Activated T-cell treated with anti-CD3 and anti-CD28 coated beads, Interleukin-2, amount 50 U/mL, for 1 hour (primary cell): ENCODE results near the gene P2RY2.
"Not testable (repeated sequence)": the region's sequence is repeated elsewhere in the genome, so short reads cannot be mapped to it uniquely, and the experiment has no call there.

Experiments
- DNase-seq: peaks from one replicate; pipeline ENCODE4 v3.0.0-alpha.2; 2020

The P2RY2 gene

DNA sequence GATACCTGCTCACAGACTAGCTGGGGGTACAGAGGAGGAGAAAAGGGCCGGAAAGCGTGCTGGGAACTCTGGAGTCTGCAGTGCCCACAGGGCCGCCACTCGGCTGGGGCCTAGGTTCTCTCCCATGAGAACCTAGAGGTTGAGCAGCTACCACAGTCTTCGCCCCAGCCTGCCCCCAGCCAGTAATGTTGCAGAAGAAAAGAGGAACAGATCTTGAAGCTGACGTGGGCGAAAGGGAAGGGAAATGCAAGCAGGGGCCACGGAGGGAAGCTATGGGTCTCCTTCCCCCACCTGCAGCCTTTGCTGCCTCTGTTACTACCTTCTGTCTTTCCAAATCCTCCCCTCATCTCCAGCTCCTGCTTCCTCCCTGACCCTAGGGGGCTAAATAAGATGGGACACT is 28.8 kb upstream of the P2RY2 start:
- DNase-seq: no peak

DNA sequence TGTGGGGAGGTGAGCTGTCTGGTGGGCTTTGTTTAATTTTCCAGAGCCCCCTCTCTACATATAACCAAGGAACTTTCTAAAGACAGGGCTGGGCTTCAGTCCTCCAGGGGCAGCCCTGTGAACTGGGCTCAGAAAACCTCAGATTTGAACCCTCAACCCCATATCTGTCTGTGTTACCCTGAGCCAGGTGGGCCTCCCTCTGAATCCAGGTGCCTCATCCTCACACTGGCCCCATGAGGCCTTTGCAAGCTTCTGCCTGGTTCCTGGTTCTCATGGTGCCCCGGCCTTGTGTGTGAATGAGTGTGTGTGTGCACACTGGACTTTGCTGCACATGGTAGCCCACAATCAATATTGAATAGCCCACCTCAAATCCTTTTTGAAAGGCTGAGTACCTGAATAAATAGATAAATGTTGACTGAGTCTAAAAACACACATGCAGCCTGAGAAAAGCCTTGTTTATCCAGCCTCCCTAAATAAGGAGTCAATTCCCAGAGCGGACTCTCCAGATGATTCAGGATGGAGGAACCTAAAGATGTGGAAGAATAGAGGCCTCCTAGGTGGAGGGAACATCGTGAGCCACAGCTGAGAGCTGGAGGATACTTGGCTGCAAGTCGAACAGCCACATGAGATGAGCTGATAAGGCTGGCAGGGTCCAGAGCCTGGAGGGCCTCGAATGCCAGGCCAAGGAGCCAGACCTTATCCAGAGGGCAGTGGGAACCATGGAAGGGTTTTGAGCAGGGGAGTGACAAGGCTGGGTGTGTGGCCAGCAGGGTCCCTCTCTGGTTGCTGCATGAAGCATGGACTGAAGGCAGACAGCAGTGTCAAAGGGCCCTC is 28.1 kb upstream of the P2RY2 start:
- no peak for DNase-seq

DNA sequence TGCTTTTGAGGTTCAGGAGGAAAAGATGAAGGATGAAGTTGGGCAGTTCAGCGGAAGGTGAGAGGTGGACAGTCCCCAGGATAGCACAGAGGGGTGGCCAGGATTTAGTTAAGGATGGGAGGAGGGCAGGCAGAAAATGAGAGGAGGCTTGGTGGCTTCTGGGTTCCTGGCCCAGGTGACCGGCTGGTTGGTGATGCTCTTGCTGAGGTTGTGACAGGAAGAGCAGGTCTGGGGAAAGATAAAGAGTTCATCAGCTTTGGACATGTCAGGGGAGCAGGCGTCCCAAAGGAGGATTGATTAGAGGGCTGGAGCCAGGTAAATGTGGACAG is 27.6 kb upstream of the P2RY2 start:
- DNase-seq: no peak

DNA sequence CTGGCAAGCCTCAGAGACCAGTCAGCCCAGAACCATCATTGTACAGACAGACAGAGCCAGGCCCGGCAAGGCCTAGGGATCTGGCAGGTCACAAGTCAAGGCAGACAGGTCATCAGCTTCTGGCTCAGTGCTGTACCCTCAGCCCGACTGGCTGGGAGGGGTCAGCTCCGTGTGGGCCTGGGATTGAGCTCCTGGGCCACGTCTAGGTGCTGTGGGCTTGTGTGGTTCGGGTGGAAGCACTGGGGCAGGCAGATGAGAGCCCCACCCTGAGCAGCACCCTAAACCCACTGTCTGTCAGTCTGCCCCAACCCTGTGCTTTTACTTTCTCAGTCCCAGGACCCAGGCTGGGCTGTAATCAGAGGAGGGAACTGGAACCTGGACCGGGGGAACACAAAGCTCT is 26.9 kb upstream of the P2RY2 start:
- no peak for DNase-seq

DNA sequence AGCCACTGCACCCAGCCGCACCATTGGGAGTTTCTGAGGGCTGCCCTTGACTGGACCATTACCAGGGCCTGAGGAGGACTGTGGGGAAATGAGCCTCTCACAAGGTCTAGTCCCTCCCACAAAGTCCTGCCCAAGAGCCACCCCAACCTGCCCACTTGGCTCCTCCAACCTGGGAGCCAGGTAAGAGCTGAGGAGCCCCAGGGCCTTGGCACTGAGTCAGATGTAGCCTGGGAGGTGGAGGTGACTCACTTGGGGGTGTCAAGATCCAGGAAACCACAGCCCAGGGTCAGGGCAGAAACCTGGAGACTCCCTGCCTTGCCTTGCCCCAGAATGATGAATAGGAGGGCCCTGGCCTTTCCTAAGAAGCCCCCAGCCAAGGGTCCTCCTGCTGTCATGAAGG is 25.8 kb upstream of the P2RY2 start:
- no peak for DNase-seq

DNA sequence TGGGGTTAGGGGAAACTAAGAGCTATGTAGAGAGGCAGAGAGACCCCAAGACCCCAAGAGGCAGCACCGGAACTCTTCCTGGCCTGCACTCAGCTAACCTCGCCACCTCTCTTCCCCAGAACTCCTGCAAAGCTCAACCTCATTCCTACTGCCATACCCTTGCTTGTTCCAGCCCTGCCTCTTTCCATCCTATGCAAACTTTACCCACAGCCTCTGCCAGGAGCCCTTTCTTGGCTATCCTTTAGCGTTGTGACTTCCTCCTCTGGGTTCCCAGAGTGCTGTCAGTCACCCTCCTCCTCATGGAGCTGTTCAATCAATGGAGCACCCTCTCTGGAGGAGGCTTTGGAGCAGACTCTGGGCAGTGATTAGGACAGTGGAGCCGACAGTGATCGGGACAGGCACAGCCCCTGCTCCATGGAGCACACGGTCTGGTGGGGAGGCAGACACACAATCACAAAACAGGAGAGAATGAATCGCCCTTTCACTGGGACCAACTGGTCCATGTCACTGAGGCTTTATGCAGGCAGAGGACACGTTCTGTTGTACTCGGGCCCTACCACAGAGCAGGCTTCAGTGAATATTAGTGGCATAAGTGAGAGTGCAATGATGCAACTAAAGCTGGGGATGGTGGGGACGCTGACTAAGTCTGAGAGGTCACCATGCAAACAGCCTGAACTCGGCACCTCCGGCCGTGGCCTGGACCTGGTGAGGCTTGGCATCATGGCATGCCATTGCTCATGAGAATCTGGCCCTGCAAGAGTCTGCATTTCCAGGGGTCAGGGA is 24.6 kb upstream of the P2RY2 start:
- no peak for DNase-seq

DNA sequence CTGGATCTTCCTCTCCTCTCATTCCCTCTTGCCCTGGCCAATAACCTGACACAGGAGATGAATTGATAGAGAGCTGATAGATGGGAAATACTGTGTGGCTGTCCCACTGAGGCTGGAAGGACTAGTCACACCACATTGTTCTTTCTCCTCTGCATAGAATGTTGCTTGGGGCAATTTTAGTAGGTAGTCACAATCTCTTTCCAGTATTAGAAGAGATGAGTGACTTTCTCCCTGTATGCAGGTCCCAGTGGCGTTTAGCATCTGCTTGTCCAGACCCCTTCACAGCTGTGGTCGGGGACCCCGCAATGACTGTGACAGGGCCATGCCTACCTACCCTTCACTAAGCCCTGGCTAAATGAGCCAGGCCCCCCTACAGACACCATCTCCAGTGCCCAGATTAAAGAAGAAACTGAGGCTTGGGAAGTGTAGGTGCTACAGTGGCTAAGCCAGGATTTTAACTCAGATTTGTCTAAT is 24.0 kb upstream of the P2RY2 start:
- DNase-seq: no peak

DNA sequence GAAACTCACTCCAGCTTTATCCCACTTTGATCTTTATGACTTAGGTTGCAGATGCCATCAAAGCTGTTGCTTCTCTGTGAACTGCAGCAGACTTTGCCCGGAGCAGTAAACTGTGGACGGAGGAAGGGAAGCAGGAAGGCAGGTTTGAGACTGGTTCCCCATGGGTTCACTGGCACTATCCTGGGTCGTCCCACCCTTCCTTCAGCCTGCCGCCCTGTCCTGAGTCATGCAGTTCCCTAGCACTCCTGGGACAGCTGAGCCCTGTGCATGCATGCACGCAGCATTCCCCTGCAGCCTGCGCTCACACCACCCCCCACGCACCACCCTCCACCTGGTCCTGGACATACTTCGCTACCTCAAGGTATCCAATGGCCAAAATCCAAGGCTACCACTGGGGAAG is 23.5 kb upstream of the P2RY2 start:
- DNase-seq: no peak

DNA sequence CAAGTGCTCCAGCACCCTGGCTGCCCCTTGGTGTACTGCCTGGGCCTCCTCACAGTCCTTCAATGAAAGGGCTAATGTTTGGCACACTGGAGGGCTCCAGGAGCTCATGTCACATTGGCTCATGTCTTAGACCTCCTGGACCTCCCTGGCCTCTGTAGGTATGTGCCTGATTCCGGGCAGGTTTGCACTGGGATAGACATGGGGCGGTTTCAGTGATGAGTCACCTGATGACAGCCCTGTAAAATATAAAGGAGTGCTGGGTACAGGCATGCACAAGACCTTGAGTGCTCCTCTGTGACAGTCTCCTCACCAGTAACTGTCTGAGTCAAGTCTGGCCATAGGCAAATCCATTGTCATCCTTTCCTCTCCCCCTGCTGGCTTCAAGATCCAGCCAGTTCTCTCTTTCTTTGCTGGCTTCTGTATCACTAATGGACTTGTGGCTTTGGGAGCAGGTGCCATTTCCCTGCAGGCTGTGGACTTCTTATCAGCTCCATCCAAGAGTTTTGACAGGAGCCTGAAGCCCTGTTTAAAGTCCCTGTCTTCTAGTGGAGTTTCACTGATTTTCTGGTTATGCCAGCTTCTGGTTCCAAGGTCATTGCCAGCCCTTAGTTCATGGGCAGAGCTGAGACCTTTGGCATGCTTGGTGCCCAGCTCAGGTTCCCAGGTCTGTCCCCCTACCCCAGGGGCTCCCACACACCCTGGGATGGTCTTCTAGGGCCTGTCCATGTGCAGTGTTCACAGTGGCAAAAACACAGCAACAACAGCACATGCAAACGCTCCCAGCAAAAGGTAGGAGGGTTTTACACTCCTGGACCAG is 22.7 kb upstream of the P2RY2 start:
- DNase-seq: no peak

DNA sequence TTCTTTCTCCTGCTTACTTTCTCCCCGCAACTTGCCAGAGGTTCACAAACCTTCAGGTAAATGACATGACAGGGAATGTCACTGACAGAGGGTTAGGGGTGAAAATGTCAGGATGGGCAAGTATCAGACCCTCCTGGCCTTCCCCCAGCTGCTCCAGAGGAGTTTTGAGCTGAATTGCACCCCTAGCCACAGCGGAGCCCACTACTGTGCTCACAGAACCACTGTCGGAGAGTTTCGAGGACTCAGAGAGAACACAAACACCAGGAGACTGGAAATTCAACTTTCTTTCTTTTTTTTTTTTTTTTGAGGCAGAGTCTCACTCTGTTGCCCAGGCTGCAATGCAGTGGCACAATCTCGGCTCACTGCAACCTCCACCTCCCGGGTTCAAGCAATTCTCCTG is 21.5 kb upstream of the P2RY2 start:
- no peak for DNase-seq

DNA sequence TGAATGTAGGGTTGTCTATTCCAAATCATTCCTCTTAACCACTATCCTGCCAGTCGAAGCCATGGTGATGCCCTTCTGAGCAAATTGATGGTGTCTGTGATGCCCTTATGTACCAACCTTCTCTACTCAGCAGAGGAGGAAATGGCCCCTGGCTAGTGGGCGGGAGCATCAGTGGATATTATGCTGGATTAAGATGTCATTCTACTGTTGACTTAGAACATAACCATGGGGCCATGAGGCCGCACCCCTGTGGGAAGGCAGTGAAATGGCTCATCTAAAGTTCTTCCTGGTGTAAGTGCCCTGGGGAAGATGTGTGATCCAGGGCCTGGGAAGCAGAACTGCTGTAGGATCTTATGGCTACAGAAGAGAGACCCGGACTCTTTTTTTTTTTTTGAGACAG is 20.7 kb upstream of the P2RY2 start:
- DNase-seq: peak; percentile 4

DNA sequence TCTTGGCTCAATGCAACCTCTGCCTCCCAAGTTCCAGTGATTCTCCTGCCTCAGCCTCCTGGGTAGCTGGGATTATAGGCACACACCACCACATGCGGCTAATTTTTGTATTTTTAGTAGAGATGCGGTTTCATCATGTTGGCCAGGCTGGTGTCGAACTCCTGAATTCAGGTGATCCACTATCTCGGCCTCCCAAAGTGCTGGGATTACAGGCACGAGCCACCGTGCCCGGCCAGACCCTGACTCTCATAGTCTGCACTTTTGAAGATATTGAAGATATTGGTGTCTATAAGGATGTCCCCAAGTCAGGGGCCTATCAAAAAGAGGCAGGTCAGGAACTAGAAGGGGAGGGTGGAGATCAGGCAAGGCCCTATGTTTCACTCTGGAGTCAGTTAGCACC is 20.3 kb upstream of the P2RY2 start:
- DNase-seq: not testable (repeated sequence)

DNA sequence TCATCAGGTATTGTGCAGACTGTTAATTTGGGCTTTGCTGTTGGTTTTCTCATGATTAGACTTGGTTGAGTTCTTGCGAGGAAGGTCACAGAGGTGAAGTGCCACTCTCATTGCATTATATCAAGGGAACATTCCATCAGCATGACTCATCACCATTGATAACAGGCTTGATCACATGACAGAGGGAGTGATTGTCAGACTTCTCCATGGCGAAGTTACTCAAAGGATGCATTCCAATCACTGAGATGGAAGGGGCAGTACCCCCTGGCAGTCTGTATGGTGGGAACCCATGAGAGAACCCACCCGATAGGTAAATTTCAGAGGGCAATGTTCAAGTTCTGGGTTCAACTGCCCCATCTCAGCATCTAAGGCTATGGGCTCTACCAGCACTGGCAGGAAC is 19.4 kb upstream of the P2RY2 start:
- DNase-seq: no peak

DNA sequence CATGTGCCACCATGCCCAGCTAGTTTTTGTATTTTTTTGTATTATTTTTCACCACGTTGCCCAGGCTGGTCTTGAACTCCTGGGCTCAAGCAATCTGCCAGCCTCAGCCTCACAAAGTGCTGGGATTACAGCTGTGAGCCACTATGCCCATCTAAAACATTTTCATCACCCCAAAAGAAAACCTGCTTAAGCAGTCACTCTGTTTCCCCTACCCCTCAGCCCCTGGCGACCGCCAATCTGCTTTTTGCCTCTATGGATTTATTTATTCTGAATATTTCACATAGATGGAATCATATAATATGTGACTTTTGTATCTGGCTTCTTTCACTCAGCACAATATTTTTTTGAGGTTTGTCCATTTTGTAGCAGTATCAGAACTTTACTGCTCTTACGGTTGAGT is 18.6 kb upstream of the P2RY2 start:
- no peak for DNase-seq

DNA sequence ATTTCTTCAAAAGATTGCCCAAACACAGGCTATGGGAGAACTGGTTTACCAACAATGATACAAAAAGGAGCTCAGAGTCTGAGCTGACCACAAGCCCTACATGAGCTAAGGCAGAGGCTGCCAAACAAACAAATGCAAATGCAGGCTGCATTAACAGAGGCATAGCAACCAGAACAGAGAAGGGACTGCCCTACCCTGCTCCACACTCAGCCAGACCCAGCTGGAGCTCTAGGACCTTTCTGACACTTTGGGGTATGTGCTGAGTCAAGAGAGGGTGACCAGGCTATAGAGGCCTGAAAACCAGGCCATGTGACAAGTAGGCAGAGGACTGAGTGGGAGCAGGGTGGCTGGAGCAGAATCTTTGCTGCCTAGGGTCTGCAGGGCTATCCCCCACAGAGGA is 17.8 kb upstream of the P2RY2 start:
- no peak for DNase-seq

DNA sequence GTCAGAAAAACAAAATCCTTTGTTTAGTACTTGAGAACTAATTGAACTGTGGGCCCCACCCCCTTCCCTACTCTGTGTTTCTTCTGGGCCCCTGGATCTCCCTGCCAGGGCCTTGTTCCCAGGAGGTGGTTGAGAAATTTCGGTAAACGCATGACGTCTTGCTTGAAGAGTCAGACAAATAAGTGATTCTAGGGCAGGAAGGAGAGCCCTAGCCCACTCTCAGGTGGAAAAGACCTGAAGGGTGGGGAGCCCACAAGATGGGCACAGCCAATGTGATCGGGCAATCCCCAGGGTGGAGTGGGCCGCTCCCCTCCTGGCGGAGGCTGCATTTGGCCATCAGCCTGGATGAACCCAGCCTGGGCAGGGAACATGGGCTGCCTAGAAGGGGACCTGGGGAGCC is 16.8 kb upstream of the P2RY2 start:
- peak; percentile 2 for DNase-seq

DNA sequence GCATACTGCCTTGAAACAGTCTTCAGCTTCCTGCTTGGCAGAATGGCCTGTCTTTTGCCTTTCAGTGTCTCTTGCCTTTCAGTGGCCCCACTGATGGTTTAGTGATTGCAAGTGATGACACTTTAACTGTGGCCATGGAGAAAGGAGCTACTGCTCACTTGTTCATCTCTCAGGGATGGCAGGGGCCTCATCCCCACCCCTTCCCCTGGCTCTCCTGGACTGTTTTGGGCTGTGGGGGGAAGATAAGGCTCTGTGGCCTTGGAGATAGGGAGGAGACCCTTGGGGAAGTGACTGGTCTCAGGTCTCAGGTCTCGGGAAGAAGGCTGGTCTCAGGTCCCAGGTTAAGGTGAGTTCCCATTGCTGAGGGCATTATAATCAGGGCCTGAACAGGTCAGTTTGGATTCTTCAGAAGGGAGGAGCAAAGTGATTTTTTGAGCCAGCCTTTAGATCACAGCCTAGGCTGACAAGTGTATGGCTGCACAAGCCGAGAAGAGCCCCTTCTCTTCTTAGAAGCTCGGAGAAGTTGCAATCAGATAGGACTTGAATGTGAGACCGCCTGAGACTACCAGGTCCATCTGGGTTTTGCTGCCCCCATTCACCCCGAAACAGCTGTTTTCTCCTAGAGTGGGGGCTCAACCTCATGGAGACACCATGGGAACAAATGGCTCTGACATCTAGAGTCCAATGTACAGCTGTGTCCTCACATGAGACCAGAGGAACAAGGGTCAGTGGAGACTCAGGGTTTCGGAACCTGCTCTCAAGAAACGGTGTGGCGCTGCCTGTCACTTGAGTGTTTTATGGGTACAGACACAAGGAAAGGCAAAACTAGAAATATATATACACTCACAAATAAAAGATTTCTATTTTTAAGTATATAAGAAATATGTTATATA is 15.9 kb upstream of the P2RY2 start:
- DNase-seq: no peak

DNA sequence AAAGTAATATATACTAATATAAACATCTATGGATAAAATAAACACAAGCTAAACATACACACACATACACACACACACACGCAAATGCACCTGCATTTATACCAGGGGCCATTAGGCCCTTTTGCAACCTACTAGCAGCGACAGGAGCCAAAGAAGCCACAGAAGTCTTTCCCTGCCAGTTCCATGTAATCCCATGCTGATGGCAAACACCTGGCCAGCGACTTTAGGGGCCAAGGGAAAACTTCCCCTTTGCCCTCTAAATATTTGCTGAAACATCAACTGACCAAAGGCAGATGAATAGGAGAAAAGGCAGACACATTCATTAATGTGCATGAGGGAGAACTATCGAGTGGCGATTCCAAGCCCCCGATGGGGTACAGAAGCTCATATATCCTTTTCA is 14.8 kb upstream of the P2RY2 start:
- no peak for DNase-seq

DNA sequence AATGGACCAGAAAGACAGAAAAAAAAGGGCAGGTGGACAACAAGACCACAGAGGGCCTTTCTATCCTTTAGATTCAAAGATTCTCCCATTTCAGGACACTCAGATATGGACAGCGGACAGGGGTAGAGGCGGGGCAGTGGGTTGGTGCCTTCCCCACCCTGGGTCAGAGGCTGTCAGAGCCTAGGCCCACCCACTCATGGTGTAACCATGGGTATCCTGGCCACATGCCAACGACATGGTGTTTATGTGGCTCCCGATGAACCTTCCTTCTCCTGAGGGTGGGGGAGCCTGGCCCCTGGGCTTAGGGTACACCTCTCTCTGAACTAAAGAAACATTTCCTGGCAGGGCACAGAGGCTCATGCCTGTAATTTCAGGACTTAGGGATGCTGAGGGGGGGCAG is 14.3 kb upstream of the P2RY2 start:
- no peak for DNase-seq

DNA sequence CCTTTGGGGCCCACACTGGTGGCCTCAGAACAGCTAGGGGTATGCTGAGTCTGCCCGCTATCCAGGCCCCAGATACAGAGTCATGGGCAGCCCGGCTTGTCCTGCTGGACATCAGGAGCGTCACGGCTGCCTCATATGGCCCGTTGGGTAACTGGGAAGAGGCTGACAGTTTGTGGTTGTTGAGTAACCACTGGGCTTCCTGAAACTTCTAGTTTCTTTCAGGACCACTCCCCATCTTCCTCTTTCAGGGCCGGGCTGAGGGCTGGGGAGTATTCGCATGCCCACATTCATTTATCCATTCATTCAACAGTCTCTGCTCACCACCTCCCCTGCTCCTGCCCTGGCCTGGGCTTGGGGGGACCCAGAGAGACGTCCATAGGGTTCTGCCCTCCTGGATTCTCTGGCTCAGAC is 13.4 kb upstream of the P2RY2 start:
- DNase-seq: no peak

DNA sequence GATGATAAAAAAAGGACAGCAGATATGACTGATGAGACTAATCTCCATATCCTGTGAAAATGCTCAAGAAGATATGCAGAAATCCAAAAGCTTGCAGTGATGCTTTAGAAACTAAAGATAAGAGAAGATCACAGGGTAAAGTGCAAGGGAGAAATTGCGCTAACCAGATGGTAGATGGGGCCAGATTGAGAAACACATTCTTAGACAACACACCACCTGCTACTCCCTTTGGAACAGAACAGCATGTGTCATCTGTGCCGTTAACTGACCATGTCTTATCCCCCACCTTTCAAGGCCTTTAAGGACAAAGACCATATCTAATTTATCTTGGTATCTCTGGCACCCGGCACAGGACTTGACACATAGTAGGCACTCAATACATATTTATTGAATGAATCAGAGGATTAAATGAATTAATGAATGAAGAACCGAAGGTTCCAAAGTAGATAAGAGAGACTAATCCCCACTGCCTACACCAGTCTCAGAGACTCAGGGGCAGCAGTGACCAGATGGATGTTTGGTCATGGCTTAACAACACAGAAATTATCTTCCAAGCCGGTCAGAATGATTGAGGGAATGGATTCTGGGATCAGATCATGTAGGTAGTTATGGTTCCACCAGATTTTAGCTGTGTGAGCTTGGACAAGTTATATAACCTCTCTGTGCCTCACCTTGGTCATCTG is 12.3 kb upstream of the P2RY2 start:
- DNase-seq: no peak

DNA sequence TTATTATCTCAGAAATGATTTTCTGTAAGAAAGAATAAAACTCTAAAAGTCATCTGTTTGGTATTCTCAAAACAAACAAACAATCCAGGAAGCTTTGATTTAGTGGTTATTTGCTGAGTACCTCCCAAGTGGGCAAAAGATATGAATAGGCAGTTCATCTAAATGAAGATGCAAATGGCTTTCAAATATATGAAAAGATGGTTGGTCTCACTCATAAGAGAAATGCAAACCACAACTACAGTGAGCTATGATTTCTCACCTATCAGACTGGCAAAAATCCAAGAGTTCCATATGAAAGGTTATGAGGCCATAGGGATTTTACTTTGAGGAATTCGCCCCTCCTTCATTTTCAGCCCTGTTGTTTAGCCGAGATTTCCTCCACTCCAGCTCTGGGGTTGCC is 11.3 kb upstream of the P2RY2 start:
- DNase-seq: no peak
